GM21529 (cell line): ENCODE measurements around the gene ZFPM1.

Source experiments
- ATAC-seq: cut with Tn5 transposase; IDR thresholded peaks from one replicate; pipeline ENCODE4 v1.9.1; 2021; ENCODE audit not compliant: unreplicated experiment

ZFPM1 gene

GRCh38 chr16:88448461-88449266 is 4.4 kb upstream of the ZFPM1 start:
- ATAC-seq, result no peak

GRCh38 chr16:88449267-88449561 is 3.9 kb upstream of the ZFPM1 start:
- ATAC-seq, result no peak

GRCh38 chr16:88451586-88452481 is 1.2 kb upstream of the ZFPM1 start:
- ATAC-seq, result no peak

- peak; percentile 55 for ATAC-seq
Observed at GRCh38 chr16:88452482-88453216, 431 bp upstream of the ZFPM1 start.

GRCh38 chr16:88453611-88454522 is 787 bp downstream of the ZFPM1 start:
- no peak for ATAC-seq

GRCh38 chr16:88454523-88454947 is 1.5 kb downstream of the ZFPM1 start:
- no peak for ATAC-seq

- ATAC-seq, result peak; percentile 32
Observed at GRCh38 chr16:88455610-88456355, 2.7 kb downstream of the ZFPM1 start.

- no peak for ATAC-seq
Observed at GRCh38 chr16:88456356-88457292, 3.5 kb downstream of the ZFPM1 start.

GRCh38 chr16:88458039-88458772 is 5.1 kb downstream of the ZFPM1 start:
- ATAC-seq, result no peak

GRCh38 chr16:88458773-88459235 is 5.7 kb downstream of the ZFPM1 start:
- no peak for ATAC-seq

GRCh38 chr16:88459366-88460073 is 6.4 kb downstream of the ZFPM1 start:
- no peak for ATAC-seq

- ATAC-seq, result no peak
Observed at GRCh38 chr16:88460496-88461330, 7.6 kb downstream of the ZFPM1 start.

GRCh38 chr16:88461331-88462269 is 8.5 kb downstream of the ZFPM1 start:
- ATAC-seq, result no peak

GRCh38 chr16:88462396-88462795 is 9.3 kb downstream of the ZFPM1 start:
- ATAC-seq, result no peak

- ATAC-seq, result no peak
Observed at GRCh38 chr16:88463411-88463810, 10.3 kb downstream of the ZFPM1 start.
